Measurements from ENCODE around the gene GDPD2. TPM values are rescaled to one million over a fixed set of nuclear protein-coding genes. Genes with fewer than 3 reads are reported as not detected.

Gene GDPD2
- total and polyA plus RNA-seq, 2 experiments from 2014 or later: not detected

DNA sequence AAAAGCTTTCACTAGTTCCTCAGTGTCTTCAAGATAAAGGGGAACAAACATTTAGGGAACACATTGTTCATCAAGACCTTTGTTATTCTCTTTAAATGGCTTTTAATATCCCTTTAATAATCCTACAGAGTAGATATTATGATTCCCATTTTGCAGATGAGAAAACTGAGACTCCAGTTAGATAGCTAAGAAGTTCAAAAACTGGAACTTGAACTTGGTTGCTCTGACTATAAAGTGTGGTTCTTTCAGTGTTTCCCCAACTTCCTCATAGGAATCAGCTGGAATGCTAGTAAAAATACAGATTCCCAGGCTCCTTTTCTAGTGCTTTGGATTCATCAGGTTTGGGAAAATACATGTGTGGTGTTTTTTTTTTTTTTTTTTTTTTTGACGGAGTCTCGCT is 59.2 kb downstream of the GDPD2 start:
- no peaks in the 10 kb centered on the region for H3K36me3 ChIP-seq
- H3K9me3 ChIP-seq (ENCODE audit: low read depth): no peaks in the 10 kb centered on the region
- peak overlapping the region; percentile 86 for H3K27ac ChIP-seq
- no peak for DNase-seq (ENCODE audit: low read depth in 1 of 2, low spot score in 1 of 2)
- H3K4me1 ChIP-seq (ENCODE audit: low read depth): peaks cover 35% of the 10 kb centered on the region
- no peak overlapping the region for H3K4me3 ChIP-seq
- TF ChIP-seq, protein P1, sequence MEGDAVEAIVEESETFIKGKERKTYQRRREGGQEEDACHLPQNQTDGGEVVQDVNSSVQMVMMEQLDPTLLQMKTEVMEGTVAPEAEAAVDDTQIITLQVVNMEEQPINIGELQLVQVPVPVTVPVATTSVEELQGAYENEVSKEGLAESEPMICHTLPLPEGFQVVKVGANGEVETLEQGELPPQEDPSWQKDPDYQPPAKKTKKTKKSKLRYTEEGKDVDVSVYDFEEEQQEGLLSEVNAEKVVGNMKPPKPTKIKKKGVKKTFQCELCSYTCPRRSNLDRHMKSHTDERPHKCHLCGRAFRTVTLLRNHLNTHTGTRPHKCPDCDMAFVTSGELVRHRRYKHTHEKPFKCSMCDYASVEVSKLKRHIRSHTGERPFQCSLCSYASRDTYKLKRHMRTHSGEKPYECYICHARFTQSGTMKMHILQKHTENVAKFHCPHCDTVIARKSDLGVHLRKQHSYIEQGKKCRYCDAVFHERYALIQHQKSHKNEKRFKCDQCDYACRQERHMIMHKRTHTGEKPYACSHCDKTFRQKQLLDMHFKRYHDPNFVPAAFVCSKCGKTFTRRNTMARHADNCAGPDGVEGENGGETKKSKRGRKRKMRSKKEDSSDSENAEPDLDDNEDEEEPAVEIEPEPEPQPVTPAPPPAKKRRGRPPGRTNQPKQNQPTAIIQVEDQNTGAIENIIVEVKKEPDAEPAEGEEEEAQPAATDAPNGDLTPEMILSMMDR (IDR thresholded peaks at IDR 0.05; ENCODE audit: low read depth, low read length): no peak
- no peaks in the 10 kb centered on the region for H3K27me3 ChIP-seq

Other genes with a start within 250 kb of the GDPD2 start
- not detected in 2 replicates for gene DGAT2L6, start 245.8 kb upstream of the GDPD2 start, total RNA-seq
- not detected in 2 replicates for gene DGAT2L6, start 245.8 kb upstream of the GDPD2 start, polyA plus RNA-seq
- not detected in 2 replicates for gene AWAT1, start 188.7 kb upstream of the GDPD2 start, total RNA-seq
- gene AWAT1, start 188.7 kb upstream of the GDPD2 start, polyA plus RNA-seq: not detected in 2 replicates
- 0.09 TPM in 1 of 2 replicates, not detected in the other for gene P2RY4, start 163.1 kb upstream of the GDPD2 start, total RNA-seq
- 0.17 TPM in 1 of 2 replicates, not detected in the other for gene P2RY4, start 163.1 kb upstream of the GDPD2 start, polyA plus RNA-seq
- gene ARR3, start 155.0 kb upstream of the GDPD2 start, total RNA-seq: not detected in 2 replicates
- 0.10 and 0.32 TPM in 2 replicates for gene ARR3, start 155.0 kb upstream of the GDPD2 start, polyA plus RNA-seq
- gene RAB41, start 141.1 kb upstream of the GDPD2 start, total RNA-seq: not detected in 2 replicates
- 0.26 TPM in 1 of 2 replicates, not detected in the other for gene RAB41, start 141.1 kb upstream of the GDPD2 start, polyA plus RNA-seq
- gene PDZD11, start 133.4 kb upstream of the GDPD2 start, total RNA-seq: 26.3 and 34.9 TPM in 2 replicates
- 62.9 and 75.8 TPM in 2 replicates for gene PDZD11, start 133.4 kb upstream of the GDPD2 start, polyA plus RNA-seq
- 3.5 and 25.1 TPM in 2 replicates for gene KIF4A, start 133.2 kb upstream of the GDPD2 start, total RNA-seq
- gene KIF4A, start 133.2 kb upstream of the GDPD2 start, polyA plus RNA-seq: 4.7 and 22.7 TPM in 2 replicates
- gene DLG3, start 21.5 kb downstream of the GDPD2 start, total RNA-seq: 34.1 and 50.1 TPM in 2 replicates
- 27.1 and 28.8 TPM in 2 replicates for gene DLG3, start 21.5 kb downstream of the GDPD2 start, polyA plus RNA-seq